HG02981 (cell line): Measurements from ENCODE around the gene COPA.

Experiments
- ATAC-seq: cut with Tn5 transposase; IDR thresholded peaks from one replicate; pipeline ENCODE4 v1.9.1; 2021; ENCODE audit warnings: mild to moderate bottlenecking, moderate library complexity; ENCODE audit not compliant: unreplicated experiment

COPA gene

GRCh38 chr1:160271025-160271424 lies 72.0 kb downstream of the COPA start:
- ATAC-seq = no peak

GRCh38 chr1:160267284-160267991 lies 75.6 kb downstream of the COPA start:
- no peak for ATAC-seq

GRCh38 chr1:160264795-160265307 lies 78.2 kb downstream of the COPA start:
- ATAC-seq = no peak

GRCh38 chr1:160261893-160262794 lies 80.9 kb downstream of the COPA start, which contains the start of gene DCAF8:
Gene DCAF8 (minus strand): TSS chr1:160262549. CDS start chr1:160244008, 18,541 bp downstream.
- ATAC-seq = peak; percentile 80

GRCh38 chr1:160261556-160261892 lies 81.5 kb downstream of the COPA start:
- peak; percentile 31 for ATAC-seq

- no peak for ATAC-seq
Measured at GRCh38 chr1:160260406-160261382, 82.4 kb downstream of the COPA start.

- ATAC-seq = no peak
Measured at GRCh38 chr1:160258177-160258798, 84.8 kb downstream of the COPA start.

- ATAC-seq = no peak
Measured at GRCh38 chr1:160257411-160258015, 85.5 kb downstream of the COPA start.

GRCh38 chr1:160256396-160257046 lies 86.5 kb downstream of the COPA start:
- no peak for ATAC-seq

- ATAC-seq = no peak
Measured at GRCh38 chr1:160255781-160256300, 87.2 kb downstream of the COPA start.

- peak; percentile 76 for ATAC-seq
Measured at GRCh38 chr1:160251687-160252526, 91.1 kb downstream of the COPA start.

- ATAC-seq = no peak
Measured at GRCh38 chr1:160251011-160251410, 92.0 kb downstream of the COPA start.

GRCh38 chr1:160247053-160247452 lies 96.0 kb downstream of the COPA start:
- no peak for ATAC-seq

GRCh38 chr1:160245434-160245833 lies 97.6 kb downstream of the COPA start:
- ATAC-seq = no peak

GRCh38 chr1:160244209-160244608 lies 98.8 kb downstream of the COPA start:
- no peak for ATAC-seq

- ATAC-seq = no peak
Measured at GRCh38 chr1:160243767-160244166, 99.3 kb downstream of the COPA start.

GRCh38 chr1:160239582-160240299 lies 103.3 kb downstream of the COPA start:
- no peak for ATAC-seq
